IPS-18c (cell line): Measurements from ENCODE around the gene UPF1.

Experiments used
- H3K4me3 ChIP-seq: 2 replicates; pipeline ENCODE4 v1.7.0; 2013; ENCODE audit warnings: low read depth, mild to moderate bottlenecking, low read length, moderate library complexity; ENCODE audit not compliant: insufficient read depth
- H3K9me3 ChIP-seq: one replicate; pipeline ENCODE4 v1.6.1; 2013; ENCODE audit warnings: mild to moderate bottlenecking, low read length, moderate library complexity; ENCODE audit not compliant: control insufficient read depth, insufficient read depth

Gene UPF1

DNA sequence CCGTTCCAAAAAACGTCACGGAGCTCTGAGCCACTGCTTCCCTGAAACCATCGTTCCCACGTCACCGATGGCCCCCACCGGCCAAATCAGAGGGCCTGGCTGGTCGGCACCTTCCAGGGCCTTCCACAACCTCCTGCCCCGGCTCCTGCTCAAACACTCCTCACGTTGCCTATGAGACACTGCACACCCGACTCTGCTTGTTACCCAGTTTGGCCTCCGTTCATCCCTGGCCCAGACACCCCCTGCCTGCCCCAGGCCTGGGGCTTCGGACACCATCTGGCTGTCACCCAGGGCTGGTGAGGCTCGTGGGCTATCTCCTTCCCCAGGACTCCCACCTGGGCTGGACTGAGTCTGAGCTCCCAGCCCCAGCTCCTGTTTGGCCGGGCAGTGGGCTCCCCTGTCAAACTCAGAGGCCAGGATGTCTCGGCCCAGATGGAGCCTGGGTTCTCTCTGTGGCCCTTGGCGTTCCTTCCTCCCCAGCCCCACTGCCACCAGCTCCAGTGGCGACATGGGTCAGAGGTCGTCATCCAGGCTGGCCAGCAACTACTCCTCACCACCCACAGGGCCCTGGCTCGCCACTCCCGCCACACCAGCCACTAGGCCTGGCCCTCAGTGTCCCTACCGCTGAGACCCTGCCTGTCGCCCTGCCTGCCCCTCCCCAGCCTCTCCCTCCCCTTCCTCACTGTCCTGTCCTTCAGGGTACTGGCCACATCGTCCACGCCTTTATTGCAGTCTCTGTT is 46.5 kb downstream of the UPF1 start:
- no peaks in the 10 kb centered on the region for H3K9me3 ChIP-seq
- H3K4me3 ChIP-seq = no peak overlapping the region

- no peaks in the 10 kb centered on the region for H3K9me3 ChIP-seq
- H3K4me3 ChIP-seq = no peak overlapping the region
Observed at GRCh38 chr19:18878858-18879578, 47.3 kb downstream of the UPF1 start.

DNA sequence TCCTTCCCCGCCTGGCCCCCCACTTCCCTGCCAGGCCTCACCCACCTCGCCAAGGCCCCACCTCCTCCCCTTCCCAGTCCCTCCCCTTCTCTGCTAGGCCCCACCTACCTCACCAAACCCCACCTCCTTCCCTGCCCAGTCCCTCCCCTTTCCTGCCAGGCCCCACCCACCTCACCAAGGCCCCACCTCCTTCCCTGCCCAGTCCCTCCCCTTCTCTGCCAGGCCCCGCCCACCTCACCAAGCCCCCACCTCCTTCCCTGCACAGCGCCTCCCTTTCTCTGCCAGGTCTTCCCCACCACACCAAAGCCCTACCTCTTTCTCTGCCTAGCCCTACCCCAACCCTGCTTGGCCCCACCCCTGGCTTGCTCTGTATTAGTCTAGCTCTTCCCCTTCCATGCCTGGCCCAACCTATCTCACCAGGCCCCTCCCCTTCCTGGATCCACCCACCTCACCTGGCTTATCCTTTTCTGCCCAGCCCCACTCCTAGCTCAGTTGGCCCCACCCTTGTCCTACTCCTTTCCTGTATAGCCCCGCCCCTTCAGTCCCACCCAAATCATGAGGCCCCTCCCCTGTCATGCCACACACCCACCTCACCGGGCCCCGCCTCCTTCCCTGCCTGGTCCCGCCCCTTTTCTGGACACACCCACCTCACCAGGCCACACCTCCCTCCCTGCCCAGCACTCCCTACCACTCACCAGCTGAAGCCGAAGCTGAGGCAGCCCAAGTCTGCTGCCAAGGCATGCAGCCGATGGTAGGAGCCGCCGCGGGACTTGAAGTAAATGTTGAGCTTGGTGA is 48.0 kb downstream of the UPF1 start:
- H3K4me3 ChIP-seq = no peak overlapping the region

GRCh38 chr19:18881491-18881890 is 49.7 kb downstream of the UPF1 start:
- Histone ChIP-seq H3K9me3 (no peaks in the 10 kb centered on the region), H3K4me3 (no peak overlapping the region)

More for the DNA sequence above, 48.0 kb downstream of the UPF1 start:
- H3K9me3 ChIP-seq = no peaks in the 10 kb centered on the region

GRCh38 chr19:18883526-18884304 is 52.0 kb downstream of the UPF1 start:
- H3K9me3 ChIP-seq = no peaks in the 10 kb centered on the region
- H3K4me3 ChIP-seq = no peak overlapping the region

- Histone ChIP-seq H3K4me3 (no peak overlapping the region), H3K9me3 (no peaks in the 10 kb centered on the region)
Observed at GRCh38 chr19:18886972-18887371, 55.2 kb downstream of the UPF1 start.

DNA sequence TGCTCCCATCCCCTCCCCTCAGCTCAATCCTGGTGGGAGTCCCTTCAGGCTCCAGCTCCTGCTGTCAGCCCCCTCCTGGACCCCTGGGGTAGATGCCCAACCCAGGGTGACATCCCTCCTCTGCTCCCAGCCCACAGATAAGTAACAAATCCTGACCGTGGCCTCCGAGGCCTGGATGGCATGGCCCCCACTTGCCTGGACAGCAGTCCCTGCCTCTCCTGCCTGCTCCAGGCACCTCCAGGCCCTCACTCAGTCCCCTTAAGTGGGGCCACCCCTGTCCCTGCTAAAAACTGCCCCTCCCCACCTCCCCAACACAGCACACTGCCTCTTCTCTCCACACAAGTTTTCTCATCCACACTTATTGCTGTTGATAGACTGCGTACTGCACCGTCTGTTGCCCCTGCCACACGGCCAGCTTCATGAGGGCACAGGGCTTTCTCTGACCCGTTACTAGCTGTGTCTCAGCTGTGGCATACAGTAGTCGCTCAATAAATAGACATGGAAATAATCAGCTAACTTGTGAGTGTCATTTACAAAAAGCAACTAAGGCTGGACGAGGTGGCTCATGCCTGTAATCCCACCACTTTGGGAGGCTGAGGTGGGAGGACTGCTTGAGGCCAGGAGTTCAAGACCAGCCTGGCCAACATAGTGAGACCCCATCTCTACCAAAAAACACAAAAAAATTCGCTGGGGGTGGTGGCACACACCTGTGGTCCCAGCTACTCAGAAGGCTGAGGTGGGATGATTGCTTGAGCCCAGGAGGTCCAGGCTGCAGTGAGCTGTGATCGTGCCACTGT is 58.4 kb downstream of the UPF1 start:
- Histone ChIP-seq H3K4me3 (no peak overlapping the region), H3K9me3 (no peaks in the 10 kb centered on the region)

- H3K4me3 ChIP-seq = no peak overlapping the region
- H3K9me3 ChIP-seq = no peaks in the 10 kb centered on the region
Observed at GRCh38 chr19:18893587-18894253, 62.0 kb downstream of the UPF1 start.

GRCh38 chr19:18894254-18895037 is 62.7 kb downstream of the UPF1 start:
- Histone ChIP-seq H3K9me3 (no peaks in the 10 kb centered on the region), H3K4me3 (peak overlapping the region; percentile 84; the same call in 1 of the 2 replicates)

DNA sequence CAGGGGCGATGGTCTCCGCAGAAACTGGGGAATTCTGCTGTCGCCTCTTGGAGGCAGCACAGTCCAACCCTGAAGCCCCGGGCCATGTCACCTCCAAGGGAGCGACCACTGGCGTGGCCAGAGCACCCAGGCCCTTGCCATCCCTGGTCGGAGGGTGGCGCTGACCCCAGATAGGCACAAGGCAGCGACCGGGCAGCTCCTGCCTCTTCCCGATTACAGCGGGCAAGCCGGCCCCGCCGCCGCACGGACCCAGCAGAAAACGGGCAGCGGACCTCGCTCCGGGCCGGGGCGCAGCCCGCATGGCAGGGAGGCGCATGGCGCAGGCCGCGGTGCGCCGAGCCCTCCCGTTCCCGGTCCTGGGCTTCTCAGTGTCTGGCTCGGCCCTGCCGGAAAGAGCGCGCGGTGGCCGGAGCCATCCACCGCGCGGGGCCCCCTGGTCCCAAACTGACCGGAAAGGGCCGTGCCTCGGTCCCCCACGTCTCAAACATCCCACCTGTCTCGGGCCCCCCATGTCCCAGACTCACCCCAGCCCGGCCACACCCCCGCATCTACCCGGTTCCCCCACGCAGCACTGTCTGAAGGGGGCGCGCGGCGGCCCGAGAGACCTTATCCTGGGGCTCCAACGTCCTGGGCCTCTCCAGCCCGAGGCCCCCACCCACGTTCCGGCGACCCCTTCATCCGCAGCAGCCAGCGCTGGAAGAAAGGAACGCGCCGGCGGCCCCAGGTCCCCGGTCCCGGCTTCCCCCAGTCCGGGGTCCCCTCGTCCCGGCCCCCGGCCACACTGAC is 63.5 kb downstream of the UPF1 start:
- H3K4me3 ChIP-seq = peak overlapping the region; percentile 84
- H3K9me3 ChIP-seq = no peaks in the 10 kb centered on the region

- H3K4me3 ChIP-seq = peak within 1 kb of the TSS; percentile 84
- H3K9me3 ChIP-seq = no peaks in the 10 kb centered on the region
Observed at GRCh38 chr19:18895824-18896341, 64.1 kb downstream of the UPF1 start, which contains the start of gene CERS1. TSS of gene CERS1 (minus strand) at chr19:18896158. CDS start at chr19:18896072, 86 bp downstream.

- Histone ChIP-seq H3K9me3 (peaks cover under 1% of the 10 kb centered on the region), H3K4me3 (peak overlapping the region; percentile 36)
Observed at GRCh38 chr19:18896421-18896841, 64.7 kb downstream of the UPF1 start.

- Histone ChIP-seq H3K4me3 (no peak overlapping the region), H3K9me3 (peaks cover 2% of the 10 kb centered on the region)
Observed at GRCh38 chr19:18897094-18898029, 65.6 kb downstream of the UPF1 start.
